Measurements from ENCODE around the gene TNIP1. TPM values are rescaled to one million over a fixed set of nuclear protein-coding genes. Genes with fewer than 3 reads are reported as not detected.

TNIP1 gene
- total RNA-seq, 2 donors from 2014 or later, result 51.3 to 52.2 TPM

DNA sequence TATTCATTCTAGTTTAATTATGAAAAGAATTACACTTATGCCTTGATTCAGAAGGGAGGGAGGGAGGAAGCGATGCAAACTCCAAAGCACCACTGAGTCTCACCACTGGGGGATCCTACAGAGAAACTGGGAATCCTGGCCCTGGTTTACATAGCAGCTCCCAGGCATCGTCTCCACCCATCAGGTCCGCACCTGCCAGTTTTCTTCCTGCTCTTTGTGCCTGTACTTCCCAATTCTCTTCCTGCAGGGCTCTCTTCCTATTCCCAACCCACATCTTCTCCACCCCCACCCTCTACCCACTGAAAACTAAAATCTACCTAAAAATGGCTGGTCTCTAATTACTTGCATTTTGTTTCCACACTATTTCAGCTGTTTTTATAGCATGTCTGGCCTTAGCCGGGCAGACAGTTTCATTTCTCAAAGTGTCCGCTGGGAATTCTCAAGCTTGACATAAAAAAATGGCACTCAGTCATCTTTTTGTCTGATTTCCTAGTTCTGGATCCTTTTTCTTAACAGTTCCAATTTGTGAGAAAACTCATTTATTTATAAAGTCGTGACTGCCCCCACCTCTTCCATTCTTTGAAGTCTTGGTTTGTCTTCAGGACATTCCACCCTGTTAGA lies 1.6 kb upstream of the TNIP1 start:
- WGBS, 2 experiments (ENCODE audit: insufficient coverage in 1 of 2, insufficient read length in 1 of 2), result 71 to 83% methylated on average over 4 to 6 of the region's 6 CpGs
- no peaks in the 10 kb centered on the region for H3K9me3 Mint-ChIP-seq
- no peaks in the 10 kb centered on the region for H3K27me3 Mint-ChIP-seq (ENCODE audit: insufficient read depth)
- no peak overlapping the region for H3K27ac Mint-ChIP-seq
- H3K4me1 Mint-ChIP-seq, result peaks cover 15% of the 10 kb centered on the region
- H3K4me1 ChIP-seq (ENCODE audit: control insufficient read depth, insufficient read depth, low read length), result peaks cover 8% of the 10 kb centered on the region
- TF ChIP-seq, protein P1, sequence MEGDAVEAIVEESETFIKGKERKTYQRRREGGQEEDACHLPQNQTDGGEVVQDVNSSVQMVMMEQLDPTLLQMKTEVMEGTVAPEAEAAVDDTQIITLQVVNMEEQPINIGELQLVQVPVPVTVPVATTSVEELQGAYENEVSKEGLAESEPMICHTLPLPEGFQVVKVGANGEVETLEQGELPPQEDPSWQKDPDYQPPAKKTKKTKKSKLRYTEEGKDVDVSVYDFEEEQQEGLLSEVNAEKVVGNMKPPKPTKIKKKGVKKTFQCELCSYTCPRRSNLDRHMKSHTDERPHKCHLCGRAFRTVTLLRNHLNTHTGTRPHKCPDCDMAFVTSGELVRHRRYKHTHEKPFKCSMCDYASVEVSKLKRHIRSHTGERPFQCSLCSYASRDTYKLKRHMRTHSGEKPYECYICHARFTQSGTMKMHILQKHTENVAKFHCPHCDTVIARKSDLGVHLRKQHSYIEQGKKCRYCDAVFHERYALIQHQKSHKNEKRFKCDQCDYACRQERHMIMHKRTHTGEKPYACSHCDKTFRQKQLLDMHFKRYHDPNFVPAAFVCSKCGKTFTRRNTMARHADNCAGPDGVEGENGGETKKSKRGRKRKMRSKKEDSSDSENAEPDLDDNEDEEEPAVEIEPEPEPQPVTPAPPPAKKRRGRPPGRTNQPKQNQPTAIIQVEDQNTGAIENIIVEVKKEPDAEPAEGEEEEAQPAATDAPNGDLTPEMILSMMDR (conservative IDR thresholded peaks at IDR 0.05), result peak; percentile 74
- H3K27me3 ChIP-seq (ENCODE audit: control insufficient read depth, insufficient read depth, low read length, poor library complexity, severe bottlenecking), result no peaks in the 10 kb centered on the region
- peak overlapping the region; percentile 91 for H3K4me3 ChIP-seq (ENCODE audit: low read length)
- H3K36me3 ChIP-seq (ENCODE audit: control insufficient read depth, insufficient read depth, low read length), result peaks cover 6% of the 10 kb centered on the region
- no peak overlapping the region for H3K4me3 Mint-ChIP-seq
- no peaks in the 10 kb centered on the region for H3K36me3 Mint-ChIP-seq (ENCODE audit: low read depth)
- peak; percentile 79 for DNase-seq
- H3K27ac ChIP-seq (ENCODE audit: low read depth, low read length), result peak overlapping the region; percentile 90
- peak overlapping the region; percentile 80 for H3K9ac ChIP-seq (ENCODE audit: extremely low read depth, low read length, poor library complexity, severe bottlenecking)
- no peaks in the 10 kb centered on the region for H3K9me3 ChIP-seq (ENCODE audit: control insufficient read depth, low read length)

DNA sequence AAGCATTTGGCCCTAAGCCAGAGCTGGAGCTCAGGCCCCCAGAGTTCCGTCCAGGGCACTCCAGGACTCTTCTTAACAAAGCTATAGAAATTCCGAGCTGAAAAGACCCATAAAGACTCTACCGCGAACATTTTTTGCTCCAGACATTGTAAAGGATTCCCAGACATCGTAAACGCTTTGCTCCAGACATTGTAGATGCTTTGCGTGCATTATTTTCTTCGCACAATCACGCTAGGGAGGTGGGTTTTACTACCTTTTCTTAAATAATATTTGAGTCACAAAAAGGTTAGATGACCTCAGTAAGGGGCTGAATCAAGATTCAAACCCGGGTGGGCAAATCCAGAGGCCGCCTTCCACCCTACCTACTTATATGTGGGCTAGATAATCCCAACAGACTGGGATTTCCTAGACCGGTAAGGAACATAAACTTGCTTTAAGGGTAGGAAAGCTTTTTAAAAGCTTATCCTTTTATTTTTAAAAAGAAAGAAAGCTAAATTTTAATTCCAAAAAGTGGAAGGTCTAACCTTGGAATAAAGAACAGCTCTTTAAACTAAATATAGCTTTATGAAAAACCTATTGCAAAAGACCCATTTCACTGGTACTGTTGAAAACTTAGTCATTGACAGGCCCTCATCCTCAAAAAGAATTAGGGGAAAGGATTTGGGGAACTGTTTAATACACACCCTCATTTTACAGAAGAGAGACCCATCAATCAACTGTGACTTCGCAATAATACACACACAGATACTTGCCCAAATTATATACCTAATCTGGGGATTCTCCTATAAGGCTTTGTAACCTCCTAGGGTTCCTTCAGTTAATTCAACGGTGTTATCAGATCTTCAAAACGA lies 822 bp upstream of the TNIP1 start:
- peaks cover 6% of the 10 kb centered on the region for H3K36me3 ChIP-seq (ENCODE audit: control insufficient read depth, insufficient read depth, low read length)
- Mint-ChIP-seq H3K4me1 (peaks cover 15% of the 10 kb centered on the region), H3K27me3 (ENCODE audit: insufficient read depth) (no peaks in the 10 kb centered on the region), H3K36me3 (ENCODE audit: low read depth) (no peaks in the 10 kb centered on the region), H3K9me3 (no peaks in the 10 kb centered on the region), H3K4me3 (peak overlapping the region; percentile 80), H3K27ac (peak overlapping the region; percentile 96)
- peak overlapping the region; percentile 91 for H3K4me3 ChIP-seq (ENCODE audit: low read length)
- H3K9ac ChIP-seq (ENCODE audit: extremely low read depth, low read length, poor library complexity, severe bottlenecking), result peak overlapping the region; percentile 80
- no peaks in the 10 kb centered on the region for H3K27me3 ChIP-seq (ENCODE audit: control insufficient read depth, insufficient read depth, low read length, poor library complexity, severe bottlenecking)
- H3K27ac ChIP-seq (ENCODE audit: low read depth, low read length), result peak overlapping the region; percentile 90
- peaks cover 8% of the 10 kb centered on the region for H3K4me1 ChIP-seq (ENCODE audit: control insufficient read depth, insufficient read depth, low read length)
- WGBS, 2 experiments (ENCODE audit: insufficient coverage in 1 of 2, insufficient read length in 1 of 2), result 29 to 35% methylated on average over 7 to 14 of the region's 15 CpGs
- TF ChIP-seq, protein P1 (conservative IDR thresholded peaks at IDR 0.05), result no peak
- H3K9me3 ChIP-seq (ENCODE audit: control insufficient read depth, low read length), result no peaks in the 10 kb centered on the region
- no peak for DNase-seq

DNA sequence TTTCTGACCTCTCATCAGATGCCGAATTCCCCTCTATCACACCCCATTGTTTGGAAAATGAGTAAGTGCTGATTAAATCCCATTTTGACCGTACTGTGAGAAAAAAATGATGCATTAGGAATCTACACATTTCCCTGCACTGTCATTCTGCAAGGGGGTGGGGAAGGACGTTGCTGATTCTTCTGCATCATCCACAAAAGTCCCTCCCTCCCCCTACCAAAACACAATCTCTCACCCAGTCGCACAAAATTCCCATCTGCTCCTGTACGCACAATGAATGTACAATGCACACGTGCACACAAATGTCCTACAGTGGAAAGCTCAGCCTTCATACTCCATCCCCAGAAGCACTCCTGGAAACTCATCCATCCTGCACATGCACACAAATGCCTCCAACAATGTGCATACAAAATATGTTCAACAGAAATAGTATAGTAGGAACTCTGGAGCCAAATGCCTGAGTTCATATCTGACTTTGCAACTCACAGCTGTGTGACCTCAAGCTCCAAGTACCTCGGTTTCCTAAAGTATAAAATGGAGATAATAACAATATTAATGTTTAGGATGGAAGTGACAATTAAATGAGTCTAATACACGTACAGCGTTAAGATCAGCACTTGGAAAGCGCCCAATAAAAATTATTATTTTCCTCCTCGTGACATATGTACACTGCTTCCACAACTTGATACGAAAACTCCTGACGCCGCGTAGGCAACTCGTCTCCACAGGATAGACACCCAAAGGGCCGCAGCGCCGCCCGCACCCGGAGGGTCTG lies 809 bp downstream of the TNIP1 start:
- Mint-ChIP-seq H3K9me3 (no peaks in the 10 kb centered on the region), H3K27ac (peak overlapping the region; percentile 86), H3K36me3 (ENCODE audit: low read depth) (no peaks in the 10 kb centered on the region), H3K27me3 (ENCODE audit: insufficient read depth) (no peaks in the 10 kb centered on the region), H3K4me3 (peak overlapping the region; percentile 80), H3K4me1 (peaks cover 15% of the 10 kb centered on the region)
- Histone ChIP-seq H3K9me3 (ENCODE audit: control insufficient read depth, low read length) (no peaks in the 10 kb centered on the region), H3K27ac (ENCODE audit: low read depth, low read length) (no peak overlapping the region), H3K4me3 (ENCODE audit: low read length) (peak overlapping the region; percentile 91), H3K27me3 (ENCODE audit: control insufficient read depth, insufficient read depth, low read length, poor library complexity, severe bottlenecking) (no peaks in the 10 kb centered on the region), H3K36me3 (ENCODE audit: control insufficient read depth, insufficient read depth, low read length) (peaks cover 6% of the 10 kb centered on the region), H3K4me1 (ENCODE audit: control insufficient read depth, insufficient read depth, low read length) (peaks cover 8% of the 10 kb centered on the region), H3K9ac (ENCODE audit: extremely low read depth, low read length, poor library complexity, severe bottlenecking) (peak overlapping the region; percentile 80)
- no peak for DNase-seq
- 17 to 21% methylated on average over 15 to 21 of the region's 21 CpGs for WGBS, 2 experiments (ENCODE audit: insufficient coverage in 1 of 2, insufficient read length in 1 of 2)
- TF ChIP-seq, protein P1 (conservative IDR thresholded peaks at IDR 0.05), result no peak

All from endodermal cell (in vitro differentiated cells).